Mesothelial cell of epicardium (in vitro differentiated cells): ENCODE measurements around the gene NXPH4. TPM values are rescaled to one million over a fixed set of nuclear protein-coding genes. Genes with fewer than 3 reads are reported as not detected.
A peak's percentile ranks its signal among the peaks of the same experiment; 100 is the strongest.

Experiments
- DNase-seq, 2 experiments: peaks; one replicate each; pipeline ENCODE4 v3.0.0; 2021; ENCODE audit warnings: low spot score in 2 of 2; ENCODE audit not compliant: unreplicated experiment in 2 of 2
- H3K27ac Mint-ChIP-seq: 2 replicates; pipeline ENCODE4 v1.8.0; 2021; ENCODE audit warnings: mixed read lengths
- H3K27me3 Mint-ChIP-seq: 2 replicates; pipeline ENCODE4 v1.8.0; 2021; ENCODE audit warnings: low read depth, mixed read lengths
- H3K36me3 Mint-ChIP-seq: 2 replicates; pipeline ENCODE4 v1.8.0; 2021; ENCODE audit warnings: mixed read lengths
- H3K4me1 Mint-ChIP-seq: 2 replicates; pipeline ENCODE4 v1.8.0; 2021; ENCODE audit warnings: mixed read lengths
- H3K4me3 Mint-ChIP-seq: 2 replicates; pipeline ENCODE4 v1.8.0; 2021; ENCODE audit warnings: mild to moderate bottlenecking, moderate library complexity, mixed read lengths
- H3K9me3 Mint-ChIP-seq: 2 replicates; pipeline ENCODE4 v1.8.0; 2021; ENCODE audit warnings: mixed read lengths
- CTCF ChIP-seq: fragments of 200-600 bp; sonication (generic); IDR thresholded peaks from one replicate; pipeline ENCODE4 v1.5.0; 2021; ENCODE audit warnings: antibody characterized with exemption; ENCODE audit not compliant: unreplicated experiment
- total RNA-seq: library from RNA; stranded (reverse); gene quantifications from 3 replicates; pipeline ENCODE4 v1.2.1, GENCODE V29; 2021

NXPH4 gene
- total RNA-seq, 1 donor from 2014 or later: 3.8 TPM

DNA sequence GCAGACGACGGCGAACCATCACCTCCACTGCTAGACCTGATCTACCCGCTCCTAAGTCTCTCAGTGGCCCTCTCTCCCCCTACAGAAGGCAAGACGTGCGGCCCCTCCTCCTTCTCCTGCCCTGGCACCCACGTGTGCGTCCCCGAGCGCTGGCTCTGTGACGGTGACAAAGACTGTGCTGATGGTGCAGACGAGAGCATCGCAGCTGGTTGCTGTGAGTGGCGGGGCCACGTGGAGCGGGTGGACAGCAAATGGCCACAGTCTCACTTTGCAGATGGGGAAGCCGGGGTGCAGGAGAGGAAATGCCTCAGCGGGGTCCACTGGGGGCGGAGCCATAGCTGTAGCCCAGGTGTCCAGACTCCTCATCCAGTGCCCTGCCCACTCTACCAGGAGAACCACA lies 21.4 kb upstream of the NXPH4 start:
- H3K27me3 Mint-ChIP-seq: no peaks in the 10 kb centered on the region
- no peak for DNase-seq
- peaks cover 48% of the 10 kb centered on the region for H3K36me3 Mint-ChIP-seq
- H3K4me1 Mint-ChIP-seq: no peaks in the 10 kb centered on the region
- TF ChIP-seq CTCF: no peak
- H3K9me3 Mint-ChIP-seq: no peaks in the 10 kb centered on the region
- H3K27ac Mint-ChIP-seq: no peak overlapping the region
- H3K4me3 Mint-ChIP-seq: no peak overlapping the region

DNA sequence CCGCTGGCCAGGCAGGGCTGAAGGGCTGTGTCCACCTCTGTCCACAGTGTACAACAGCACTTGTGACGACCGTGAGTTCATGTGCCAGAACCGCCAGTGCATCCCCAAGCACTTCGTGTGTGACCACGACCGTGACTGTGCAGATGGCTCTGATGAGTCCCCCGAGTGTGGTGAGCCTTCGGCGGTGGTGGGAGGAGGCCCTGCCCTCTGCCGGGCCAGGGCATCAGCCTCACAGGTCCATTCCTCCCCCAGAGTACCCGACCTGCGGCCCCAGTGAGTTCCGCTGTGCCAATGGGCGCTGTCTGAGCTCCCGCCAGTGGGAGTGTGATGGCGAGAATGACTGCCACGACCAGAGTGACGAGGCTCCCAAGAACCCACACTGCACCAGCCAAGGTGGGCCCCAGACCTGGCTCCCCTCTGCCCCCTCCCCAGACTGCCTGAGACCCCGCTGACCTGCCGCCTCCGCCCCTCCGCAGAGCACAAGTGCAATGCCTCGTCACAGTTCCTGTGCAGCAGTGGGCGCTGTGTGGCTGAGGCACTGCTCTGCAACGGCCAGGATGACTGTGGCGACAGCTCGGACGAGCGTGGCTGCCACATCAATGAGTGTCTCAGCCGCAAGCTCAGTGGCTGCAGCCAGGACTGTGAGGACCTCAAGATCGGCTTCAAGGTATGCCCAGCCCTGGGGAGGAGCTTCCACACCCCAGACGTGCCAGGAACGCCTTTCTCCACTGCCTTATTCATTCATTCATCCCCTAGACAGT lies 20.8 kb upstream of the NXPH4 start:
- Mint-ChIP-seq H3K27ac (no peak overlapping the region), H3K9me3 (no peaks in the 10 kb centered on the region), H3K4me3 (no peak overlapping the region), H3K27me3 (no peaks in the 10 kb centered on the region), H3K4me1 (no peaks in the 10 kb centered on the region), H3K36me3 (peaks cover 48% of the 10 kb centered on the region)
- TF ChIP-seq CTCF: no peak
- DNase-seq: no peak

GRCh38 chr12:57196439-57196838 lies 20.2 kb upstream of the NXPH4 start:
- Mint-ChIP-seq H3K4me1 (no peaks in the 10 kb centered on the region), H3K4me3 (no peak overlapping the region), H3K27ac (peak overlapping the region; percentile 33), H3K27me3 (no peaks in the 10 kb centered on the region), H3K9me3 (no peaks in the 10 kb centered on the region), H3K36me3 (peaks cover 47% of the 10 kb centered on the region)
- no peak for DNase-seq
- no peak for TF ChIP-seq CTCF

DNA sequence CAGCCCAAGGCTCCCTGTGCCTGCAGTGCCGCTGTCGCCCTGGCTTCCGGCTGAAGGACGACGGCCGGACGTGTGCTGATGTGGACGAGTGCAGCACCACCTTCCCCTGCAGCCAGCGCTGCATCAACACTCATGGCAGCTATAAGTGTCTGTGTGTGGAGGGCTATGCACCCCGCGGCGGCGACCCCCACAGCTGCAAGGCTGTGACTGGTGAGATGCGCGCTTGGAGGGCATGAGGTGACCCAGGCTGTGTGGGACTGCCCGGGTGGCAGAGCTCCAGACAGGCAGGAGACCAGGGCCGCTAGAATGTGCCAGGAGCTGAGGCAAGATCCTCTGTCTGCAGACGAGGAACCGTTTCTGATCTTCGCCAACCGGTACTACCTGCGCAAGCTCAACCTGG lies 19.6 kb upstream of the NXPH4 start:
- H3K27me3 Mint-ChIP-seq: no peaks in the 10 kb centered on the region
- no peaks in the 10 kb centered on the region for H3K9me3 Mint-ChIP-seq
- H3K4me1 Mint-ChIP-seq: no peaks in the 10 kb centered on the region
- DNase-seq: no peak
- H3K27ac Mint-ChIP-seq: no peak overlapping the region
- peaks cover 42% of the 10 kb centered on the region for H3K36me3 Mint-ChIP-seq
- no peak overlapping the region for H3K4me3 Mint-ChIP-seq
- TF ChIP-seq CTCF: no peak

- TF ChIP-seq CTCF: no peak
- Mint-ChIP-seq H3K4me3 (no peak overlapping the region), H3K36me3 (peaks cover 43% of the 10 kb centered on the region), H3K4me1 (no peaks in the 10 kb centered on the region), H3K27me3 (no peaks in the 10 kb centered on the region), H3K9me3 (no peaks in the 10 kb centered on the region), H3K27ac (no peak overlapping the region)
- DNase-seq: no peak
Observed at GRCh38 chr12:57198329-57198728, 18.3 kb upstream of the NXPH4 start.

GRCh38 chr12:57199191-57199590 lies 17.4 kb upstream of the NXPH4 start:
- no peak overlapping the region for H3K4me3 Mint-ChIP-seq
- H3K4me1 Mint-ChIP-seq: no peaks in the 10 kb centered on the region
- no peak overlapping the region for H3K27ac Mint-ChIP-seq
- no peaks in the 10 kb centered on the region for H3K9me3 Mint-ChIP-seq
- no peak for DNase-seq
- no peaks in the 10 kb centered on the region for H3K27me3 Mint-ChIP-seq
- no peak for TF ChIP-seq CTCF
- peaks cover 47% of the 10 kb centered on the region for H3K36me3 Mint-ChIP-seq
